A549 (cell line): Measurements from ENCODE around the gene SCN5A. TPM values are rescaled to one million over a fixed set of nuclear protein-coding genes. Genes with fewer than 3 reads are reported as not detected.

Experiments used
- ATAC-seq, 2 experiments: fragments of 200-7000 bp in 1 of 2; fragments of >200 bp in 1 of 2; cut with Nextera tagmentation in 1 of 2; cut with Tn5 transposase in 1 of 2; 3 replicates each; pipeline versions ENCODE4 v1.8.0 to v1.9.1; 2018 to 2020; ENCODE audit warnings: mild to moderate bottlenecking in 1 of 2, moderate library complexity in 1 of 2
- CTCF ChIA-PET: fragments of 300-600 bp; sonication (Branson Sonifier 250); formaldehyde crosslinking; extraction: SDS; loops from one replicate; lab custom pipeline; 2021; ENCODE audit warnings: antibody characterized with exemption, inconsistent platforms; lab: Yijun Ruan, JAX
- POLR2A ChIA-PET: fragments of 350-600 bp; formaldehyde crosslinking; extraction: SDS; loops from one replicate; lab custom pipeline; 2021; ENCODE audit warnings: antibody characterized with exemption, inconsistent platforms; lab: Yijun Ruan, JAX
- DNase-seq, 2 experiments: peaks; one replicate each; pipeline versions ENCODE4 v3.0.0 to v3.0.0-alpha.2; 2011 to 2016; ENCODE audit warnings: low read depth in 1 of 2, low spot score in 1 of 2
- FAIRE-seq: peaks from 2 replicates; lab custom pipeline; 2011; peaks lifted over from hg19 to GRCh38; lab: Jason Lieb, UNC
- H3K27ac ChIP-seq, 2 experiments: fragments of >200 bp; sonication (Bioruptor Twin); formaldehyde crosslinking; 3 replicates each; pipeline ENCODE4 v1.5.1; 2016 to 2017
- H3K4me1 ChIP-seq: fragments of >200 bp; sonication (Bioruptor Twin); formaldehyde crosslinking; 3 replicates; pipeline ENCODE4 v1.6.1; 2016
- H3K4me2 ChIP-seq: fragments of >200 bp; sonication (Bioruptor Twin); formaldehyde crosslinking; 3 replicates; pipeline ENCODE4 v1.6.1; 2016
- H3K4me3 ChIP-seq: fragments of >200 bp; sonication (Bioruptor Twin); formaldehyde crosslinking; 3 replicates; pipeline ENCODE4 v1.5.1; 2016
- H3K9me3 ChIP-seq: fragments of >200 bp; sonication (Bioruptor Twin); formaldehyde crosslinking; 3 replicates; pipeline ENCODE4 v1.6.1; 2016
- EHF ChIP-seq: fragments of 250-450 bp; sonication (Bioruptor Pico); IDR thresholded peaks from 2 replicates; pipeline ENCODE4 v1.5.0; 2020; ENCODE audit warnings: mild to moderate bottlenecking
- ESRRA ChIP-seq: fragments of 150-350 bp; IDR thresholded peaks from 2 replicates; pipeline ENCODE4 v1.6.1; 2014; ENCODE audit warnings: mild to moderate bottlenecking, low read length, borderline replicate concordance
- FOSB ChIP-seq: fragments of 250-450 bp; sonication (Bioruptor Pico); IDR thresholded peaks from 2 replicates; pipeline ENCODE4 v1.5.0; 2020; ENCODE audit warnings: mild to moderate bottlenecking, moderate library complexity
- FOXS1 ChIP-seq: fragments of 250-450 bp; sonication (Bioruptor Pico); IDR thresholded peaks from 2 replicates; pipeline ENCODE4 v1.5.0; 2020; ENCODE audit warnings: mild to moderate bottlenecking, moderate library complexity
- HDAC2 ChIP-seq: fragments of 200-600 bp; sonication (generic); IDR thresholded peaks from 2 replicates; pipeline ENCODE4 v1.6.1; 2016
- JUNB ChIP-seq: fragments of >200 bp; sonication (Bioruptor Twin); formaldehyde crosslinking; IDR thresholded peaks from 2 replicates; pipeline ENCODE4 v1.6.1; 2016
- KDM5A ChIP-seq: fragments of 200-600 bp; sonication (generic); IDR thresholded peaks from 2 replicates; pipeline ENCODE4 v1.6.1; 2016; ENCODE audit warnings: antibody characterized with exemption, mild to moderate bottlenecking
- RFX5 ChIP-seq: fragments of 450-650 bp; IDR thresholded peaks from 2 replicates; pipeline ENCODE4 v1.7.1; 2014; ENCODE audit warnings: antibody characterized with exemption, mild to moderate bottlenecking, moderate library complexity
- RNF2 ChIP-seq: fragments of 200-600 bp; sonication (generic); IDR thresholded peaks from 2 replicates; pipeline ENCODE4 v1.6.1; 2016; ENCODE audit warnings: low read depth, mild to moderate bottlenecking, antibody characterized with exemption, moderate library complexity, borderline replicate concordance
- ZC3H11A ChIP-seq: fragments of 450-650 bp; IDR thresholded peaks from 2 replicates; pipeline ENCODE4 v1.6.1; 2014; ENCODE audit warnings: antibody characterized with exemption, mild to moderate bottlenecking
- ZNF302 ChIP-seq: fragments of 250-450 bp; sonication (Bioruptor Pico); IDR thresholded peaks from 2 replicates; pipeline ENCODE4 v1.9.0; 2021; ENCODE audit warnings: inconsistent platforms, mild to moderate bottlenecking, moderate library complexity
- ZSCAN20 ChIP-seq: fragments of 250-450 bp; sonication (Bioruptor Pico); IDR thresholded peaks from 2 replicates; pipeline ENCODE4 v1.8.0; 2022; ENCODE audit warnings: mild to moderate bottlenecking, moderate library complexity
- WGBS: methylation state at CpG from one replicate; pipeline ENCODE4 v1.1.6; 2017; ENCODE audit errors: missing lambda C conversion rate; 5-methylcytosine and 5-hydroxymethylcytosine counted together
- polyA plus RNA-seq, 4 experiments: library from polyadenylated mRNA; depleted of rRNA in 3 of 4; stranded (reverse); fragments of >200 nt; fragmentation: RNase III in 1 of 4; extraction: RNeasy Plus Mini Kit Qiagen cat#74134 plus additional on column Dnase treatment in 1 of 4; gene quantifications; 2 replicates in 3 of 4; 3 replicates in 1 of 4; pipeline ENCODE4 v1.2.3, GENCODE V29; 2011 to 2017
- TF ChIP-seq, protein P1 (sequence below): fragments of 250-450 bp; sonication (Bioruptor Pico); IDR thresholded peaks from 2 replicates; pipeline ENCODE4 v1.5.0; 2021; ENCODE audit warnings: mild to moderate bottlenecking, moderate library complexity, borderline replicate concordance
- TF ChIP-seq, protein P2 (sequence below): fragments of 150-350 bp; IDR thresholded peaks from 2 replicates; pipeline ENCODE4 v1.6.1; 2014; ENCODE audit warnings: low read depth, mild to moderate bottlenecking, low read length
- TF ChIP-seq, protein P3 (sequence below): IDR thresholded peaks from 2 replicates; pipeline ENCODE4 v1.6.1; 2012
- TF ChIP-seq, protein P4 (sequence below): IDR thresholded peaks from 2 replicates; pipeline ENCODE4 v1.6.1; 2012; ENCODE audit warnings: low read depth, borderline replicate concordance
- TF ChIP-seq, protein P5 (sequence below): fragments of 450-650 bp; IDR thresholded peaks from 2 replicates; pipeline ENCODE4 v1.6.1; 2014; ENCODE audit warnings: antibody characterized with exemption
- TF ChIP-seq, protein P6 (sequence below): fragments of 200-600 bp; sonication (generic); IDR thresholded peaks from 2 replicates; pipeline ENCODE4 v1.6.1; 2016; ENCODE audit warnings: antibody characterized with exemption, mild to moderate bottlenecking, moderate library complexity

Gene SCN5A
- polyA plus RNA-seq, 2 of the 4 experiments (the other 2 are of a cell fraction), result 0.09 to 0.19 TPM

DNA sequence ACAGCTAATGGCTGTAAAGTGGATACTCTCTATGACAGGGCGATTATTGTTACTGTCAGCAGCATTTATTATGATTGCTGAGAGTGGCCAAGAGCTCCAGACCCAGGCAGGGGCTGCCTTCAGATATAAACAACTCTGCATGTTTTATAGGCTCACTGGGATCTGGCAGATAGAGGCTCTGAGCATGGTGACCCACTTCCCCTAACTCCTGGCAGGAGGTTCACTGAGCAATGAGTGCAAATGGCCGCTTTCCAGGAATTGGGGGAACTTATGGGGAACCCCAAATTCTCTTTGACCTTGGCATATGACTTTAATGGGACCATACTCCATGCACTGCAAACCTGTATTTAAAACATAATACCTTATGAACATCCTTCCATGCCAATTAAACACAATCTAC, 59.0 kb downstream of the SCN5A start:
- no peaks in the 10 kb centered on the region for H3K4me1 ChIP-seq
- TF ChIP-seq, protein P1, sequence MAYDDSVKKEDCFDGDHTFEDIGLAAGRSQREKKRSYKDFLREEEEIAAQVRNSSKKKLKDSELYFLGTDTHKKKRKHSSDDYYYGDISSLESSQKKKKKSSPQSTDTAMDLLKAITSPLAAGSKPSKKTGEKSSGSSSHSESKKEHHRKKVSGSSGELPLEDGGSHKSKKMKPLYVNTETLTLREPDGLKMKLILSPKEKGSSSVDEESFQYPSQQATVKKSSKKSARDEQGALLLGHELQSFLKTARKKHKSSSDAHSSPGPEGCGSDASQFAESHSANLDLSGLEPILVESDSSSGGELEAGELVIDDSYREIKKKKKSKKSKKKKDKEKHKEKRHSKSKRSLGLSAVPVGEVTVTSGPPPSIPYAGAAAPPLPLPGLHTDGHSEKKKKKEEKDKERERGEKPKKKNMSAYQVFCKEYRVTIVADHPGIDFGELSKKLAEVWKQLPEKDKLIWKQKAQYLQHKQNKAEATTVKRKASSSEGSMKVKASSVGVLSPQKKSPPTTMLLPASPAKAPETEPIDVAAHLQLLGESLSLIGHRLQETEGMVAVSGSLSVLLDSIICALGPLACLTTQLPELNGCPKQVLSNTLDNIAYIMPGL (CRISPR knock-in tag), result no peak
- TF ChIP-seq KDM5A (no peak), RFX5 (no peak), ZNF302 (CRISPR knock-in tag) (no peak), EHF (CRISPR knock-in tag) (no peak), RNF2 (no peak), ESRRA (no peak), ZSCAN20 (no peak), HDAC2 (no peak)
- TF ChIP-seq, protein P2, sequence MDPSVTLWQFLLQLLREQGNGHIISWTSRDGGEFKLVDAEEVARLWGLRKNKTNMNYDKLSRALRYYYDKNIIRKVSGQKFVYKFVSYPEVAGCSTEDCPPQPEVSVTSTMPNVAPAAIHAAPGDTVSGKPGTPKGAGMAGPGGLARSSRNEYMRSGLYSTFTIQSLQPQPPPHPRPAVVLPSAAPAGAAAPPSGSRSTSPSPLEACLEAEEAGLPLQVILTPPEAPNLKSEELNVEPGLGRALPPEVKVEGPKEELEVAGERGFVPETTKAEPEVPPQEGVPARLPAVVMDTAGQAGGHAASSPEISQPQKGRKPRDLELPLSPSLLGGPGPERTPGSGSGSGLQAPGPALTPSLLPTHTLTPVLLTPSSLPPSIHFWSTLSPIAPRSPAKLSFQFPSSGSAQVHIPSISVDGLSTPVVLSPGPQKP, result no peak
- TF ChIP-seq, protein P3, sequence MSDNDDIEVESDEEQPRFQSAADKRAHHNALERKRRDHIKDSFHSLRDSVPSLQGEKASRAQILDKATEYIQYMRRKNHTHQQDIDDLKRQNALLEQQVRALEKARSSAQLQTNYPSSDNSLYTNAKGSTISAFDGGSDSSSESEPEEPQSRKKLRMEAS, result no peak
- no peak overlapping the region for H3K4me3 ChIP-seq
- no peak for DNase-seq
- WGBS, result 3% methylated on average over 2 of the region's 2 CpGs
- no peak for FAIRE-seq
- POLR2A ChIA-PET, result no interaction called here
- CTCF ChIA-PET, result no interaction called here
- no peak overlapping the region for H3K27ac ChIP-seq
- no peak overlapping the region for H3K4me2 ChIP-seq
- no peaks in the 10 kb centered on the region; the same call in 2 of the 3 replicates for H3K9me3 ChIP-seq
- ATAC-seq, result no peak

DNA sequence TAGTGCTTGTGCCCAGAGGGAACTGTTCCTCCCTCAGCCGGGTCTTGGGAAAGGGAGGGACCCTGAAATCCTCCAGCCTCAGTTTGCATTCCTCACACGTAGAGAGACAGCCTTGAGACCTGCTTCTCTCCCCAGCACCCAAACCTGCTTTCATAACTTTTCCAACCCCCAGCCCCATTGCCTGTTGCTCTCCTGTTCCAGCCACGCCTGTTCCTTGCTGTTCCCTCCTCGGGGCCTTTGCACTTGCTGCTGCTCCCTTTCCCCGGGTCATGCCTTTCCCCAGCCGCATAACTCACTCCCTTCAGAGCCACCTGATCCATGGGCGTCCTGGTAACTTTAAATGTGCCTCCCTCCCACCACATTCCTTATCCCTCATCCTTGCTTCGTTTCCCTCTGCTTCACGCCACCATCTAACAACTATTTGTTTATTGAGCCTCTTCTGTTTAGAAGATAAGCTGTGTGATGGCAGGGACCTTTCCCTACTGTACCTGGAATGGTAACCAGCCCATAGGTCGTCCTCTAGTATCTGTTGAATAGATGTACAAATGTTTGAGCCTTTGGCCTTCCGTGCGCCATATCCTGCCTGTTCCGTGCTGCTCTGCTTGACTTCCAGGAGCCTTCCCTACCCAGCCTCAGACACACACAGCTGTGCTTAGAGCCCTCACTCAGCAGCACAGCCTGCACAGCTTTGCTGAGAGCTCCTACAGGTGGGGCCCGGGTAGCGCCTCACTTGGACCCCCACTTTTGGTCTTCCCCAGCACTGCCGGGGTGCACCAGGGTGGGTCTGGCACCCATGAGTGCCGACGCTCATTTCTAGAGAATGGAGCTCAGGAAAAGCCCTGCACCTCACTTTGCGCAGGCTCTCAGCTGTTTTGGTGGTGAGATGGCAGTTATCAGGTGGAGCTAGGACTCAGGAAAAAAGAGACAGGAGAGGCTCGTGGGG, 60.2 kb downstream of the SCN5A start:
- Histone ChIP-seq H3K4me3 (no peak overlapping the region), H3K4me1 (no peaks in the 10 kb centered on the region), H3K4me2 (no peak overlapping the region), H3K9me3 (no peaks in the 10 kb centered on the region; the same call in 2 of the 3 replicates), H3K27ac (no peak overlapping the region)
- no peak for TF ChIP-seq ESRRA
- no peak for TF ChIP-seq FOXS1 (CRISPR knock-in tag)
- TF ChIP-seq FOSB (CRISPR knock-in tag), result no peak
- no peak for TF ChIP-seq RFX5
- TF ChIP-seq, protein P4, sequence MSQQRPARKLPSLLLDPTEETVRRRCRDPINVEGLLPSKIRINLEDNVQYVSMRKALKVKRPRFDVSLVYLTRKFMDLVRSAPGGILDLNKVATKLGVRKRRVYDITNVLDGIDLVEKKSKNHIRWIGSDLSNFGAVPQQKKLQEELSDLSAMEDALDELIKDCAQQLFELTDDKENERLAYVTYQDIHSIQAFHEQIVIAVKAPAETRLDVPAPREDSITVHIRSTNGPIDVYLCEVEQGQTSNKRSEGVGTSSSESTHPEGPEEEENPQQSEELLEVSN, result no peak
- TF ChIP-seq, protein P5, sequence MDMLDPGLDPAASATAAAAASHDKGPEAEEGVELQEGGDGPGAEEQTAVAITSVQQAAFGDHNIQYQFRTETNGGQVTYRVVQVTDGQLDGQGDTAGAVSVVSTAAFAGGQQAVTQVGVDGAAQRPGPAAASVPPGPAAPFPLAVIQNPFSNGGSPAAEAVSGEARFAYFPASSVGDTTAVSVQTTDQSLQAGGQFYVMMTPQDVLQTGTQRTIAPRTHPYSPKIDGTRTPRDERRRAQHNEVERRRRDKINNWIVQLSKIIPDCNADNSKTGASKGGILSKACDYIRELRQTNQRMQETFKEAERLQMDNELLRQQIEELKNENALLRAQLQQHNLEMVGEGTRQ, result no peak
- no peak for TF ChIP-seq JUNB
- TF ChIP-seq, protein P6, sequence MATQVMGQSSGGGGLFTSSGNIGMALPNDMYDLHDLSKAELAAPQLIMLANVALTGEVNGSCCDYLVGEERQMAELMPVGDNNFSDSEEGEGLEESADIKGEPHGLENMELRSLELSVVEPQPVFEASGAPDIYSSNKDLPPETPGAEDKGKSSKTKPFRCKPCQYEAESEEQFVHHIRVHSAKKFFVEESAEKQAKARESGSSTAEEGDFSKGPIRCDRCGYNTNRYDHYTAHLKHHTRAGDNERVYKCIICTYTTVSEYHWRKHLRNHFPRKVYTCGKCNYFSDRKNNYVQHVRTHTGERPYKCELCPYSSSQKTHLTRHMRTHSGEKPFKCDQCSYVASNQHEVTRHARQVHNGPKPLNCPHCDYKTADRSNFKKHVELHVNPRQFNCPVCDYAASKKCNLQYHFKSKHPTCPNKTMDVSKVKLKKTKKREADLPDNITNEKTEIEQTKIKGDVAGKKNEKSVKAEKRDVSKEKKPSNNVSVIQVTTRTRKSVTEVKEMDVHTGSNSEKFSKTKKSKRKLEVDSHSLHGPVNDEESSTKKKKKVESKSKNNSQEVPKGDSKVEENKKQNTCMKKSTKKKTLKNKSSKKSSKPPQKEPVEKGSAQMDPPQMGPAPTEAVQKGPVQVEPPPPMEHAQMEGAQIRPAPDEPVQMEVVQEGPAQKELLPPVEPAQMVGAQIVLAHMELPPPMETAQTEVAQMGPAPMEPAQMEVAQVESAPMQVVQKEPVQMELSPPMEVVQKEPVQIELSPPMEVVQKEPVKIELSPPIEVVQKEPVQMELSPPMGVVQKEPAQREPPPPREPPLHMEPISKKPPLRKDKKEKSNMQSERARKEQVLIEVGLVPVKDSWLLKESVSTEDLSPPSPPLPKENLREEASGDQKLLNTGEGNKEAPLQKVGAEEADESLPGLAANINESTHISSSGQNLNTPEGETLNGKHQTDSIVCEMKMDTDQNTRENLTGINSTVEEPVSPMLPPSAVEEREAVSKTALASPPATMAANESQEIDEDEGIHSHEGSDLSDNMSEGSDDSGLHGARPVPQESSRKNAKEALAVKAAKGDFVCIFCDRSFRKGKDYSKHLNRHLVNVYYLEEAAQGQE, result no peak
- TF ChIP-seq ZC3H11A, result no peak
- POLR2A ChIA-PET, result no interaction called here
- ATAC-seq, result peak in 1 of 2 experiments; percentile 30; a peak in 2 of 6 replicates
- CTCF ChIA-PET, result no interaction called here
- no peak for DNase-seq
- no peak for FAIRE-seq
- 26% methylated on average over 20 of the region's 20 CpGs for WGBS
